ENCODE results near the gene PWP1. TPM values are rescaled to one million over a fixed set of nuclear protein-coding genes. Genes with fewer than 3 reads are reported as not detected.

Gene PWP1
- total RNA-seq, 1 donor from 2014 or later = 99.4 TPM

GRCh38 chr12:107748472-107748871 lies 62.9 kb downstream of the PWP1 start:
- H3K36me3 ChIP-seq (ENCODE audit: control insufficient read depth, insufficient read depth, low read length) = peaks cover 4% of the 10 kb centered on the region
- H3K4me3 ChIP-seq (ENCODE audit: low read depth, low read length) = no peak overlapping the region
- no peak for DNase-seq (ENCODE audit: low read depth)
- TF ChIP-seq, protein P1, sequence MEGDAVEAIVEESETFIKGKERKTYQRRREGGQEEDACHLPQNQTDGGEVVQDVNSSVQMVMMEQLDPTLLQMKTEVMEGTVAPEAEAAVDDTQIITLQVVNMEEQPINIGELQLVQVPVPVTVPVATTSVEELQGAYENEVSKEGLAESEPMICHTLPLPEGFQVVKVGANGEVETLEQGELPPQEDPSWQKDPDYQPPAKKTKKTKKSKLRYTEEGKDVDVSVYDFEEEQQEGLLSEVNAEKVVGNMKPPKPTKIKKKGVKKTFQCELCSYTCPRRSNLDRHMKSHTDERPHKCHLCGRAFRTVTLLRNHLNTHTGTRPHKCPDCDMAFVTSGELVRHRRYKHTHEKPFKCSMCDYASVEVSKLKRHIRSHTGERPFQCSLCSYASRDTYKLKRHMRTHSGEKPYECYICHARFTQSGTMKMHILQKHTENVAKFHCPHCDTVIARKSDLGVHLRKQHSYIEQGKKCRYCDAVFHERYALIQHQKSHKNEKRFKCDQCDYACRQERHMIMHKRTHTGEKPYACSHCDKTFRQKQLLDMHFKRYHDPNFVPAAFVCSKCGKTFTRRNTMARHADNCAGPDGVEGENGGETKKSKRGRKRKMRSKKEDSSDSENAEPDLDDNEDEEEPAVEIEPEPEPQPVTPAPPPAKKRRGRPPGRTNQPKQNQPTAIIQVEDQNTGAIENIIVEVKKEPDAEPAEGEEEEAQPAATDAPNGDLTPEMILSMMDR (IDR thresholded peaks at IDR 0.05; ENCODE audit: insufficient read depth, low read length, poor library complexity, severe bottlenecking) = no peak
- no peaks in the 10 kb centered on the region for H3K27me3 ChIP-seq (ENCODE audit: control insufficient read depth, insufficient read depth, low read length)

GRCh38 chr12:107749083-107749482 lies 63.5 kb downstream of the PWP1 start:
- Histone ChIP-seq H3K4me3 (ENCODE audit: low read depth, low read length) (no peak overlapping the region), H3K27me3 (ENCODE audit: control insufficient read depth, insufficient read depth, low read length) (no peaks in the 10 kb centered on the region), H3K36me3 (ENCODE audit: control insufficient read depth, insufficient read depth, low read length) (peaks cover 4% of the 10 kb centered on the region)
- TF ChIP-seq, protein P1 (IDR thresholded peaks at IDR 0.05; ENCODE audit: insufficient read depth, low read length, poor library complexity, severe bottlenecking) = no peak
- no peak for DNase-seq (ENCODE audit: low read depth)

- peak; percentile 85 for DNase-seq (ENCODE audit: low read depth)
- no peaks in the 10 kb centered on the region for H3K27me3 ChIP-seq (ENCODE audit: control insufficient read depth, insufficient read depth, low read length)
- H3K36me3 ChIP-seq (ENCODE audit: control insufficient read depth, insufficient read depth, low read length) = peaks cover 4% of the 10 kb centered on the region
- TF ChIP-seq, protein P1 (IDR thresholded peaks at IDR 0.05; ENCODE audit: insufficient read depth, low read length, poor library complexity, severe bottlenecking) = no peak
- H3K4me3 ChIP-seq (ENCODE audit: low read depth, low read length) = peak overlapping the region; percentile 85
These were observed 73.8 kb downstream of the PWP1 start for GRCh38 chr12:107759410-107759809.

GRCh38 chr12:107760207-107760808 lies 74.7 kb downstream of the PWP1 start:
- peak overlapping the region; percentile 85 for H3K4me3 ChIP-seq (ENCODE audit: low read depth, low read length)
- peaks cover 1% of the 10 kb centered on the region for H3K36me3 ChIP-seq (ENCODE audit: control insufficient read depth, insufficient read depth, low read length)
- H3K27me3 ChIP-seq (ENCODE audit: control insufficient read depth, insufficient read depth, low read length) = no peaks in the 10 kb centered on the region
- TF ChIP-seq, protein P1 (IDR thresholded peaks at IDR 0.05; ENCODE audit: insufficient read depth, low read length, poor library complexity, severe bottlenecking) = no peak
- no peak for DNase-seq (ENCODE audit: low read depth)

DNA sequence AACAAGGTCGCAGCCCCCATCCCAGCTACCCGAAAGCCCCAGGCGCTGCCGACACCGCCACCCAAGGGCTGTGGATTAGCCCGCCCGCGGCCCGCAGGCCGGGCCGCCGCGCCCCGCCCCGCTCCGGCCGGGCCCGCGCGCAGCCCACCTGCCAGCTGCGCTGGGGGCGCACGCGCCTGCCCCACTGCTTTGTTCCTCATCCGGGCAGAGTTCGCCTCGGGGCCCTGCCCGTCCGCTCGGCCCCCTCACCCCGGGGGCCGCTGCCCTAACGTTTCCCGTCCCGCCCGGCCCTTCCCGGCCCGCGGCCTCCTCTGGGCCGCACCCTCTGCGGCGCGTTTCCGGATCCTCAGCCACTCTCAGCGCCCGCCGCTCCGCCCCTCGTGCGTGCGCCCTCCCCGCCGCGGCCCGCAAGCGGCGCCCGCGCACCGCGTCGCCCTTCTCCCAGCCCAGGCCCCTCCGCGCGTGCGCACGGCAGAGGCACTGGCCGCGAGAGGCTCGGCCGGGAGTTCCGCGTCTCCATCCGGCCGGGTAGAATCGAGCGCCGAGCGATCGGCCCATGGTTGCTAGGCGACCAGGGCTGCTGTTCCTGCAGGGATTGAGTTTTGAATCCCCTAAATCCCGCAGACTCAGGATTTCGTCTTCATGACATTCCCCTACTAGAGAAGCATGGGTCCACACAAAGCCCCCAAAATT lies 75.4 kb downstream of the PWP1 start, which contains the start of gene PRDM4:
PRDM4 (minus strand) TSS at position 329 of the 693 bp plus-strand sequence. CDS start 622 bp downstream, outside the sequence.
- TF ChIP-seq, protein P1 (IDR thresholded peaks at IDR 0.05; ENCODE audit: insufficient read depth, low read length, poor library complexity, severe bottlenecking) = no peak
- H3K4me3 ChIP-seq (ENCODE audit: low read depth, low read length) = peak within 1 kb of the TSS; percentile 85
- peak; percentile 70 for DNase-seq (ENCODE audit: low read depth)
- H3K27me3 ChIP-seq (ENCODE audit: control insufficient read depth, insufficient read depth, low read length) = no peaks in the 10 kb centered on the region
- peaks cover 1% of the 10 kb centered on the region for H3K36me3 ChIP-seq (ENCODE audit: control insufficient read depth, insufficient read depth, low read length)
